Natural killer cell (primary cell): Measurements from ENCODE around the gene RTBDN. TPM values are rescaled to one million over a fixed set of nuclear protein-coding genes. Genes with fewer than 3 reads are reported as not detected.
"Not testable (repeated sequence)": the region's sequence is repeated elsewhere in the genome, so short reads cannot be mapped to it uniquely, and the experiment has no call there.

Experiments
- ATAC-seq, 3 donors: fragments of 150-1000 bp in 2 of 3; fragments of 200-7000 bp in 1 of 3; cut with Tn5 transposase; 1 replicate in 1 of 3; 2 replicates in 2 of 3; pipeline ENCODE4 v1.10.0; 2021; ENCODE audit warnings: mild to moderate bottlenecking in 2 of 3, moderate library complexity in 2 of 3
- DNase-seq, 2 donors: peaks; one replicate each; pipeline versions ENCODE4 v3.0.0 to v3.0.0-alpha.2; 2013 to 2021; ENCODE audit warnings: mixed read lengths in 1 of 2
- H3K27ac ChIP-seq: one replicate; pipeline ENCODE4 v1.5.1; 2013; ENCODE audit warnings: mild to moderate bottlenecking, low read length
- H3K27me3 ChIP-seq: one replicate; pipeline ENCODE4 v1.6.1; 2013; ENCODE audit warnings: low read length; ENCODE audit not compliant: control insufficient read depth, insufficient read depth
- H3K36me3 ChIP-seq: one replicate; pipeline ENCODE4 v1.6.1; 2013; ENCODE audit warnings: low read length; ENCODE audit not compliant: control insufficient read depth, insufficient read depth
- H3K4me1 ChIP-seq: one replicate; pipeline ENCODE4 v1.6.1; 2013; ENCODE audit warnings: low read length; ENCODE audit not compliant: control insufficient read depth, insufficient read depth
- H3K4me3 ChIP-seq: one replicate; pipeline ENCODE4 v1.5.1; 2013; ENCODE audit warnings: low read length
- H3K9me3 ChIP-seq: one replicate; pipeline ENCODE4 v1.6.1; 2013; ENCODE audit warnings: low read length; ENCODE audit not compliant: control insufficient read depth, insufficient read depth
- H3K27ac Mint-ChIP-seq, 2 donors: one replicate each; pipeline ENCODE4 v1.8.0; 2022; ENCODE audit warnings: mild to moderate bottlenecking in 2 of 2, mixed read lengths in 2 of 2, moderate library complexity in 1 of 2
- H3K27me3 Mint-ChIP-seq, 2 donors: one replicate each; pipeline ENCODE4 v1.8.0; 2022; ENCODE audit warnings: low read depth in 2 of 2, mixed read lengths in 2 of 2
- H3K36me3 Mint-ChIP-seq: one replicate; pipeline ENCODE4 v1.8.0; 2022; ENCODE audit warnings: mixed read lengths
- H3K4me1 Mint-ChIP-seq, 2 donors: one replicate each; pipeline ENCODE4 v1.8.0; 2022; ENCODE audit warnings: mixed read lengths in 2 of 2
- H3K4me3 Mint-ChIP-seq: one replicate; pipeline ENCODE4 v1.8.0; 2022; ENCODE audit warnings: mild to moderate bottlenecking, moderate library complexity, mixed read lengths
- H3K9me3 Mint-ChIP-seq, 2 donors: one replicate each; pipeline ENCODE4 v1.8.0; 2022; ENCODE audit warnings: mixed read lengths in 2 of 2
- WGBS: methylation state at CpG from one replicate; pipeline ENCODE4 v1.1.7; 2013; ENCODE audit warnings: missing lambda C conversion rate; ENCODE audit not compliant: insufficient coverage; 5-methylcytosine and 5-hydroxymethylcytosine counted together
- intact Hi-C: fragments of 100-400 bp; cut with micrococcal nuclease; formaldehyde crosslinking; loops from one replicate; pipeline ENCODE4 v1.14.2; 2022
- total RNA-seq, 4 donors: library from RNA; stranded (reverse); fragments of 120-200 nt in 1 of 4; gene quantifications; one replicate each; pipeline versions ENCODE4 v1.2.3 to v1.2.4, GENCODE V29; 2013 to 2022
- TF ChIP-seq, protein P1 (sequence below): fragments of 200-600 bp; IDR thresholded peaks from one replicate; pipeline ENCODE4 v1.8.0; 2022; ENCODE audit warnings: antibody characterized with exemption

Gene RTBDN
- total RNA-seq, 3 donors from 2014 or later (not counting 1 experiment from before 2014, with no cell fraction given) = not detected

- Histone ChIP-seq H3K27ac (no peak overlapping the region), H3K36me3 (no peaks in the 10 kb centered on the region), H3K27me3 (peaks cover 13% of the 10 kb centered on the region), H3K9me3 (no peaks in the 10 kb centered on the region), H3K4me1 (peaks cover 11% of the 10 kb centered on the region), H3K4me3 (no peak overlapping the region)
- Mint-ChIP-seq H3K4me3 (no peak overlapping the region), H3K27ac (peak overlapping the region in 1 of 2 donors; percentile 69), H3K27me3 (peaks cover 7 to 12% of the 10 kb centered on the region in 2 donors), H3K9me3 (no peaks in the 10 kb centered on the region), H3K36me3 (no peaks in the 10 kb centered on the region), H3K4me1 (peaks cover 6 to 7% of the 10 kb centered on the region in 2 donors)
- ATAC-seq (peak; percentile 96 to 99 (median 98)), DNase-seq (peak; percentile 85 to 88)
- 10% methylated on average over 69 of the region's 69 CpGs for WGBS
- intact Hi-C loops = loop anchor here (1.0 to 2.0 kb wide), 3 partner anchors 81 to 283 kb away; no protein-coding TSS in a partner anchor
- TF ChIP-seq, protein P1, sequence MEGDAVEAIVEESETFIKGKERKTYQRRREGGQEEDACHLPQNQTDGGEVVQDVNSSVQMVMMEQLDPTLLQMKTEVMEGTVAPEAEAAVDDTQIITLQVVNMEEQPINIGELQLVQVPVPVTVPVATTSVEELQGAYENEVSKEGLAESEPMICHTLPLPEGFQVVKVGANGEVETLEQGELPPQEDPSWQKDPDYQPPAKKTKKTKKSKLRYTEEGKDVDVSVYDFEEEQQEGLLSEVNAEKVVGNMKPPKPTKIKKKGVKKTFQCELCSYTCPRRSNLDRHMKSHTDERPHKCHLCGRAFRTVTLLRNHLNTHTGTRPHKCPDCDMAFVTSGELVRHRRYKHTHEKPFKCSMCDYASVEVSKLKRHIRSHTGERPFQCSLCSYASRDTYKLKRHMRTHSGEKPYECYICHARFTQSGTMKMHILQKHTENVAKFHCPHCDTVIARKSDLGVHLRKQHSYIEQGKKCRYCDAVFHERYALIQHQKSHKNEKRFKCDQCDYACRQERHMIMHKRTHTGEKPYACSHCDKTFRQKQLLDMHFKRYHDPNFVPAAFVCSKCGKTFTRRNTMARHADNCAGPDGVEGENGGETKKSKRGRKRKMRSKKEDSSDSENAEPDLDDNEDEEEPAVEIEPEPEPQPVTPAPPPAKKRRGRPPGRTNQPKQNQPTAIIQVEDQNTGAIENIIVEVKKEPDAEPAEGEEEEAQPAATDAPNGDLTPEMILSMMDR = peak; percentile 100
These were observed 13.1 kb upstream of the RTBDN start for GRCh38 chr19:12847159-12848139.

- ATAC-seq, H3K9me3 Mint-ChIP-seq: not testable (repeated sequence)
- intact Hi-C loops = loop anchor here (1.0 to 2.0 kb wide), 3 partner anchors 80 to 282 kb away; no protein-coding TSS in a partner anchor
These were observed 12.2 kb upstream of the RTBDN start for GRCh38 chr19:12846613-12847012.

DNA sequence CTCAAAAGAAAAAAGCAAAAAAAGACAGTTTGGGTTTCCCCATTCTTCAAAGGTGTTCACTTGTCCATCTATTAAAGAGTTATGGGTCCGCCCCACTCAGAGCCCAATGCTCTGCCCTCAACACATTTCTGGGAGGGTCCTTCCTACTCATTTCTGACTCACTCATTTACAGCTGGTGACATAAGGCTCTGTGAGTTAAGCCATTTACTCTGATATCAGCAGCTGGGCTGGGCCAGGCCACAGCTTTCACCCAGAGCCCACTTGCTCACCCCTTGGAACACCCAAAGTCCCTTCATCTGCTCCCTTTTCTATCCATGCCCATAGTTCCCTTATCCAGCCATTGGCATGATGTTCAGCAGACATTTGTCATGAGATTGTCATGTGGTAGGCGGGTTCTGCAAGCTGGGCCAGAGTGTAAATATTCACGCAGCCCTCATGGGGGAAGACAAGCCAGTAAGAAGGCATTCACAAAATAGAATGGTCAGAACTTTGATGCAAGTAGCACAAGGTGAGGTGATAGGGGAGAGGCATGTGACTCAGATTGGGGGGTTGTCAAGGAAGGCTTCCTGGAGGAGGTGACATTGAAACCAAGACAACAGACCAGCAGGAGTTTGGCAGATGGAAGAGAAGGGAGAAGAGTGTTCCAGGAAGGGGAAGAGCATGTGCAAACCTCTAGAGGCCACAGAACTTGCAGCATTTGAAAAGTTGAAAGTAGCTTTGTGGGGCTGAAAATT is 9.8 kb upstream of the RTBDN start:
- Mint-ChIP-seq H3K36me3 (no peaks in the 10 kb centered on the region), H3K4me1 (peaks cover 20 to 29% of the 10 kb centered on the region in 2 donors), H3K27me3 (peaks cover 29 to 39% of the 10 kb centered on the region in 2 donors), H3K4me3 (no peak overlapping the region), H3K27ac (no peak overlapping the region), H3K9me3 (no peaks in the 10 kb centered on the region)
- 81% methylated on average over 3 of the region's 3 CpGs for WGBS
- intact Hi-C loops = loop anchor here (5.0 kb wide), 1 partner anchor 37 kb away; the partner anchor contains the start of gene RNASEH2A
- no peak for DNase-seq
- TF ChIP-seq, protein P1 = no peak
- no peak overlapping the region for H3K4me3 ChIP-seq
- H3K27ac ChIP-seq = no peak overlapping the region
- ATAC-seq = no peak
- H3K4me1 ChIP-seq = peaks cover 24% of the 10 kb centered on the region
- H3K36me3 ChIP-seq = no peaks in the 10 kb centered on the region
- H3K27me3 ChIP-seq = peaks cover 38% of the 10 kb centered on the region
- H3K9me3 ChIP-seq = peaks cover 4% of the 10 kb centered on the region

More at GRCh38 chr19:12846613-12847012, 12.2 kb upstream of the RTBDN start:
- Mint-ChIP-seq H3K27me3 (peaks cover 10 to 18% of the 10 kb centered on the region in 2 donors), H3K4me1 (peaks cover 6 to 11% of the 10 kb centered on the region in 2 donors)
- H3K36me3 ChIP-seq, H3K9me3 ChIP-seq, DNase-seq, H3K27ac Mint-ChIP-seq, H3K4me3 ChIP-seq, H3K4me3 Mint-ChIP-seq, H3K36me3 Mint-ChIP-seq, H3K27ac ChIP-seq: not testable (repeated sequence)
- Histone ChIP-seq H3K4me1 (peaks cover 11% of the 10 kb centered on the region), H3K27me3 (peaks cover 14% of the 10 kb centered on the region)
- 40% methylated on average over 2 of the region's 7 CpGs for WGBS
